RWPE1 (cell line): ENCODE data around the gene CKB.

Experiments used
- CTCF ChIA-PET: fragments of 350-600 bp; sonication (Branson Sonifier 250); formaldehyde crosslinking; extraction: SDS; loops from one replicate; lab custom pipeline; 2021; lab: Yijun Ruan, JAX
- POLR2A ChIA-PET: fragments of 400-600 bp; formaldehyde crosslinking; extraction: SDS; loops from one replicate; lab custom pipeline; 2020; ENCODE audit warnings: antibody characterized with exemption; ENCODE audit not compliant: low non-redundant PET; lab: Yijun Ruan, JAX
- DNase-seq: peaks from one replicate; pipeline ENCODE4 v3.0.0; 2012; ENCODE audit warnings: low spot score
- H3K27ac ChIP-seq: fragments of 450-650 bp; 2 replicates; pipeline ENCODE4 v1.5.1; 2017
- TF ChIP-seq, protein P1 (sequence below): fragments of 450-650 bp; conservative IDR thresholded peaks from 2 replicates; pipeline ENCODE4 v1.5.1; 2017; ENCODE audit warnings: low read depth, mild to moderate bottlenecking

The CKB gene

DNA sequence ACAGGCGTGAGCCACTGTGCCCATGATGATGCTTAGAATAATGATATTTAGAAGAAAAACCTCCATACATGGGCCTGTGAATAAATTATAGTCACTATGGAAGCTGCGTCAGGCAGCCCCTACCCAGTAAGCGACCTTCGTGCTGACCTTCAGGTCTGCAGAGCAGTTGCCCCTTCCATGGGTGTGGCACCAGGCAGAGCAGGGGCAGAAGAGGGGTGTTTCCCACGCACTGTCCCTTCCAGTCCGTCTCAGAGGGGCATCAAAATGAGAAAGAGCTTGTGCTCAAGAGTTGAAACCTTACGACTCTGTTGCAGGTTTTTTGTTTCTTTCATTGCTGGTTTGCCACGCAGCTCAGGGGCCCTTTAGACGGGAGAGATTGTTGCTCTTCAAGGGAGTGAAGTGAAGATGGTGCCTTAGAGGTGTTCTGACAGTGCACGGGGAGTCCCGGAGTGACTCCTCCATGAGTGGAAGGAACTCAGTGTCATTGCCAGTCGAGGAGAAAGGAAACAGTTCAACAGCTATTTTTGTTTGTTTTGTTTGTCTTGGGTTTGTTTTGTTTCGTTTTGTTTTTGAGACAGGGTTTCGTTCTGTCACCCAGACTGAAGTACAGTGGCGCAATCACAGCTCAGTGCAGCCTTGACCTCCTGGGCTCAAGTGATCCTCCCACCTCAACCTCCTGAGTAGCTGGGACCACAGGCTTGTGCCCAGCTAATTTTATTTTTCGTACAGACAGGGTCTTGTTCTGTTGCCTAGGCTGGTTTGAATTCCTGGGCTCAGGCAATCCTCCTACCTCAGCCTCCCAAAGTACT is 13.9 kb downstream of the CKB start:
- DNase-seq, result no peak
- TF ChIP-seq, protein P1, sequence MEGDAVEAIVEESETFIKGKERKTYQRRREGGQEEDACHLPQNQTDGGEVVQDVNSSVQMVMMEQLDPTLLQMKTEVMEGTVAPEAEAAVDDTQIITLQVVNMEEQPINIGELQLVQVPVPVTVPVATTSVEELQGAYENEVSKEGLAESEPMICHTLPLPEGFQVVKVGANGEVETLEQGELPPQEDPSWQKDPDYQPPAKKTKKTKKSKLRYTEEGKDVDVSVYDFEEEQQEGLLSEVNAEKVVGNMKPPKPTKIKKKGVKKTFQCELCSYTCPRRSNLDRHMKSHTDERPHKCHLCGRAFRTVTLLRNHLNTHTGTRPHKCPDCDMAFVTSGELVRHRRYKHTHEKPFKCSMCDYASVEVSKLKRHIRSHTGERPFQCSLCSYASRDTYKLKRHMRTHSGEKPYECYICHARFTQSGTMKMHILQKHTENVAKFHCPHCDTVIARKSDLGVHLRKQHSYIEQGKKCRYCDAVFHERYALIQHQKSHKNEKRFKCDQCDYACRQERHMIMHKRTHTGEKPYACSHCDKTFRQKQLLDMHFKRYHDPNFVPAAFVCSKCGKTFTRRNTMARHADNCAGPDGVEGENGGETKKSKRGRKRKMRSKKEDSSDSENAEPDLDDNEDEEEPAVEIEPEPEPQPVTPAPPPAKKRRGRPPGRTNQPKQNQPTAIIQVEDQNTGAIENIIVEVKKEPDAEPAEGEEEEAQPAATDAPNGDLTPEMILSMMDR, result no peak
- POLR2A ChIA-PET, result no interaction called here
- peak overlapping the region; percentile 100 for H3K27ac ChIP-seq
- CTCF ChIA-PET, result interaction anchor here (0.6 kb wide), 1 partner anchor 21 kb away, joined by 3 read pairs; no protein-coding TSS in a partner anchor

DNA sequence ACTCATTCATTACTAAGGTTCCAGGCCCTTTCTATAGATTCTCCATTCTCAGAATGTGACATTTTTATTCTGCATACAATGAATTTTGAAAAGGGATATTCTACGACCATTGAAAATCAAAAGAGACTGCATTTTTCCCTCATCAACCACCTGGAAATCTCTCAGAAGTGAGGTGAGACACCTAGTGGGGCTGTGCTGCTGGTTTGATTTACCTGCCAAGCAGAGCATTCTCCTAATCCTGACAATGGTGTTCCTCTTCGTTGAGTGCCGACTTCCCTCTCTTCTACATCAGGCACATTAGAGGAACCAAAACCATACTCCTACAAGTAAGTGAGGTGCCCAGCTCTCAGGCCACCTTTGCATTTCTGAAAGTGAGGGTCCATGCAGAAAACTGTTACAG is 14.9 kb downstream of the CKB start:
- CTCF ChIA-PET, result interaction anchor here (0.5 kb wide), 1 partner anchor 39 kb away, joined by 4 read pairs; no protein-coding TSS in a partner anchor

DNA sequence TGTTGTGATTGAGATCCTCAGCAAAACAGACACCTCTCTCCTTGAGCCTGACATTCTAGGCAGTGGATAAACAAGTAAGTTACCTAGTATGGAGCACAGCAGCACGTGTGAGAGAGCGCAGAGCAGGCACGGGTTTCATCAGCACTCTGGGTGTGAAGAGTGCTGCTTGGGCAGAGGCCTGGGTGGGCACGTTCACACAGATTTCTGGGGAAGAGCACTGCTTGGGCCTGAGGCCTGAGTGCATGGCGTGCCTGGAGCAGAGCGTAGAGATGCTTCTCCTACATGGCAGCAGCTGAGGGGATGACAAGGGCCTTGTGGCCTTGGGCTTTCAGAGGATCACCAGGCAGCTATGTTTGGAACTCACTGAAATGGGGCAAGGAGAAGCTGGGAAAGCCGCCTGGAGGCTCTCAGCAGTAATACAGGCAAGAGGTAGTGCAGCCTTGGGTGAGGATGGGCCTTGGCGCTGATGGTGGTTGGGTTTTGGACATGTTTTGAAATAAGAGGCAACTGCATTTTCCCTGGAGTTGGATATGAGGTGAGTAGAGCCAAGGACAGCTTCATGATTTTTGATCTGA is 17.6 kb downstream of the CKB start:
- H3K27ac ChIP-seq, result peak overlapping the region; percentile 56
- ChIA-PET POLR2A (no interaction called here), CTCF (interaction anchor here (1.0 kb wide), 1 partner anchor 8 kb away, joined by 3 read pairs; no protein-coding TSS in a partner anchor)
- TF ChIP-seq, protein P1, result no peak
- DNase-seq, result no peak

More for the DNA sequence above, 14.9 kb downstream of the CKB start:
- POLR2A ChIA-PET, result no interaction called here
- no peak for DNase-seq
- TF ChIP-seq, protein P1, result no peak
- no peak overlapping the region for H3K27ac ChIP-seq

DNA sequence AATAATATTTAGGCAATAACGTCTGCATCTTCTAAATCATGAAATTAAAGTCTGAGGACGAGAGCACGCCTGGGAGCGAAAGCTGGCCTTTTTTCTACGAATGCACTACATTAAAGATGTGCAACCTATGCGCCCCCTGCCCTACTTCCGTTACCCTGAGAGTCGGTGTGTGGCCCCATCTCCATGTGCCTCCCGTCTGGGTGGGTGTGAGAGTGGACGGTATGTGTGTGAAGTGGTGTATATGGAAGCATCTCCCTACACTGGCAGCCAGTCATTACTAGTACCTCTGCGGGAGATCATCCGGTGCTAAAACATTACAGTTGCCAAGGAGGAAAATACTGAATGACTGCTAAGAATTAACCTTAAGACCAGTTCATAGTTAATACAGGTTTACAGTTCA is 19.3 kb downstream of the CKB start:
- no peak overlapping the region for H3K27ac ChIP-seq
- ChIA-PET CTCF (no interaction called here), POLR2A (no interaction called here)
- TF ChIP-seq, protein P1, result no peak
- no peak for DNase-seq

DNA sequence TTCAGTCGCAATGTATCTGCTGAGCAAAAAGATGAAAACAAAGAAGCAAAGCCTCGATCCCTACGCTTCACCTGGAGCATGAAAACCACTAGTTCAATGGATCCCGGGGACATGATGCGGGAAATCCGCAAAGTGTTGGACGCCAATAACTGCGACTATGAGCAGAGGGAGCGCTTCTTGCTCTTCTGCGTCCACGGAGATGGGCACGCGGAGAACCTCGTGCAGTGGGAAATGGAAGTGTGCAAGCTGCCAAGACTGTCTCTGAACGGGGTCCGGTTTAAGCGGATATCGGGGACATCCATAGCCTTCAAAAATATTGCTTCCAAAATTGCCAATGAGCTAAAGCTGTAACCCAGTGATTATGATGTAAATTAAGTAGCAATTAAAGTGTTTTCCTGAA is 19.8 kb downstream of the CKB start:
- TF ChIP-seq, protein P1, result no peak
- ChIA-PET CTCF (no interaction called here), POLR2A (no interaction called here)
- no peak for DNase-seq
- H3K27ac ChIP-seq, result no peak overlapping the region

DNA sequence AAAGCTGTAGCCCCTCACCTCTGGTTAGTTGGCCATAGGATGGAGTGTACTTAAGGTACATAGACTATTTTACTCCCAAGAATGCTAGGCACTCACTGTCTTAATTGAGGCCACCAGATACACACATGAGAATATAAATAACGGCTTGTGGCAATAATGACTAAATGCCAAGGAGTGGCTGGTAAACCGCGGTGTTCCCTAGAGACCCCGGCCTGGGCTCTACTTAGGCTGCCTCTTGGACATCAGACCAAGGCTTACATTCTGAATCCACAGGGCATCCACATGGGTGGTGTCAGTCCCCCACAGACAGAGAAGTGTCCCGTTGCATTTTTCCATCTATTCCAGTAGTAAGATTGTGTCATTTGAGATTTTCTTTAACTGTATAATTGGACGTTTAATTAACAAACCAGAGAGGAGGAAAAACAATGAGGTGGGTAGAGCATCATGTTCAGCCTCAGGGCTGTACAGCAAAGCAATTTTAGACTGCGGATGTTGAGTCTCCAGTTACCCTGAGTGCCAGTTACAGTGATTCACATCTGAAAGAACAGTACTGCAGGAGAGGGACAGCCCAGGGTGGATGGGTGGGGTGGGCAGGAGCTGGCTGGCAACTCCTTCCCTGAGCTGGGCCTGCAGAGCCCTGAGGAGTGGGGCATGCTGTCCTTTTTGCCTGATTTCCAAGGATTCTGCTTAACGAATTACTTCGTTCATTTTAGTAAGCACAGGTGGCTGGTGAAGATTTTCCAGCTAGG is 20.5 kb downstream of the CKB start:
- CTCF ChIA-PET, result interaction anchor here (0.7 to 2.9 kb wide), 2 partner anchors 8 to 73 kb away, joined by 5 to 12 read pairs; no protein-coding TSS in a partner anchor
- TF ChIP-seq, protein P1, result no peak
- H3K27ac ChIP-seq, result peak overlapping the region; percentile 39
- no peak for DNase-seq
- POLR2A ChIA-PET, result no interaction called here
